Lung (tissue), 12 donors: ENCODE results near the gene MZB1. TPM values are rescaled to one million over a fixed set of nuclear protein-coding genes. Genes with fewer than 3 reads are reported as not detected.

Experiments used
- ATAC-seq: fragments of 200-7000 bp; cut with Tn5 transposase; one replicate; pipeline ENCODE4 v1.9.1; 2020; ENCODE audit warnings: moderate number of reproducible peaks; ENCODE audit not compliant: insufficient read depth, low FRiP score
- DNase-seq, 3 donors: peaks; one replicate each; pipeline ENCODE4 v3.0.0-alpha.2; 2013 to 2017
- H3K27ac ChIP-seq, 2 donors: one replicate each; pipeline ENCODE4 v1.5.1; 2013; ENCODE audit warnings: mild to moderate bottlenecking in 2 of 2, moderate library complexity in 2 of 2, control low read depth in 1 of 2, inconsistent platforms in 1 of 2, low read depth in 1 of 2, low read length in 1 of 2
- H3K27me3 ChIP-seq, 3 donors: one replicate each; pipeline ENCODE4 v1.5.1; 2013; ENCODE audit warnings: low read length in 2 of 3; ENCODE audit not compliant: control insufficient read depth in 3 of 3, insufficient read depth in 3 of 3
- H3K36me3 ChIP-seq, 4 donors: one replicate each; pipeline ENCODE4 v1.5.1; 2013; ENCODE audit warnings: low read length in 4 of 4, mild to moderate bottlenecking in 1 of 4, moderate library complexity in 1 of 4; ENCODE audit not compliant: control insufficient read depth in 4 of 4, insufficient read depth in 4 of 4
- H3K4me1 ChIP-seq, 5 donors: one replicate each; pipeline ENCODE4 v1.5.1; 2013; ENCODE audit warnings: low read length in 5 of 5, mild to moderate bottlenecking in 2 of 5, moderate library complexity in 1 of 5; ENCODE audit not compliant: control insufficient read depth in 5 of 5, insufficient read depth in 5 of 5
- H3K4me3 ChIP-seq: one replicate; pipeline ENCODE4 v1.5.1; 2013; ENCODE audit warnings: mild to moderate bottlenecking, control low read depth, moderate library complexity
- H3K9ac ChIP-seq, 2 donors: one replicate each; pipeline ENCODE4 v1.5.1; 2013; ENCODE audit warnings: low read length in 2 of 2, control low read depth in 1 of 2; ENCODE audit not compliant: insufficient read depth in 1 of 2
- H3K9me3 ChIP-seq, 4 donors: one replicate each; pipeline ENCODE4 v1.5.1; 2013; ENCODE audit warnings: low read length in 3 of 4, mild to moderate bottlenecking in 1 of 4, moderate library complexity in 1 of 4; ENCODE audit not compliant: control insufficient read depth in 4 of 4, insufficient read depth in 3 of 4
- WGBS, 2 donors: extraction: QIAGEN DNeasy Blood & Tissue Kit; methylation state at CpG; one replicate each; pipeline ENCODE4 v1.1.7; 2013; 5-methylcytosine and 5-hydroxymethylcytosine counted together
- polyA plus RNA-seq, 2 donors: library from polyadenylated mRNA; stranded (reverse); fragments of 200-250 nt; gene quantifications; one replicate each; pipeline ENCODE4 v1.2.1, GENCODE V29; 2013
- total RNA-seq, 2 donors: library from RNA; depleted of rRNA in 1 of 2; stranded (reverse); fragments of >200 nt in 1 of 2; gene quantifications; one replicate each; pipeline ENCODE4 v1.2.1, GENCODE V29; 2014 to 2021
- TF ChIP-seq, protein P1 (sequence below): IDR thresholded peaks from 2 replicates; pipeline ENCODE4 v1.5.1; 2012; ENCODE audit warnings: mild to moderate bottlenecking; ENCODE audit errors: control extremely low read depth, extremely low read depth
- donor health status: control.
- donor health status: control.
- donor health status: Bipolar disorder and iron deficiency.
- donor health status: healthy.
- donor health status: DM: yes; HTN: yes; CAD: no.

MZB1 gene
- total and polyA plus RNA-seq, 4 donors, result 2.5 to 14.8 (median 12.8) TPM

DNA sequence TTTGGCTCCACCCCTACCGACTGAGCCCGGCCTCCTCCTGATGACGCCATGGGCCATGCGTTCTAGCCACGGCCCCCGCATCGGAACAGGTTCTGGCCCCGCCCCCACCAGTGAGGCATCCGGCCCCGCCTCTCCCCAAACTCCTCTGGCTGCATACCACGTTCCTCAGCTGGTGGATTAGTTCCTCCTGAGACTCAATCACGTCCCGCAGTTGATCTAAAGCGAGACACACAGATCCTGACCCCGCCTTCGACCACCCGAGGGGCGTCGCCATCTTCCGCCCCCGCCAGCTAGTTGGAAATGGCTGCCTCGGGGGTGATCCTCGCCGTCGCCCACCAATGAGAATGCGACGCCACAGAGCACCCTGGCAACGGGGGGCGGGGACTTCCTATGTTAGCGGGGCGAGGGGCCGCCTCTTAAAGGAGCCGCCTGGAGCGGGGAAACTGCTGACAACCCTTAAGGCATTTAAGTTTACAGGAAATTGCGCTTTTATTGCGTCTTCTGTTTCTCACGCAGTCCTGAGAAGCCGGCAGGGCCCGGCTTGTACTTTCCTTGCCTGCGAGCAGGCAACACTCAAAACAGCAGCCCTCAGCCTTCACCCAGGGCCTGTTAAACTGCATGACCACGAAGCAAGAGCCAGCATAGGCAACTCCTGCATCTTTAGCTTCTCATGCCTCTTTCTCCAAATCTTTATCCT, 14.2 kb upstream of the MZB1 start, which contains the start of gene SPATA24:
Gene SPATA24, minus strand, starts transcription at position 303 of the 697 bp plus-strand sequence. Its CDS starts 29 bp downstream, at position 274.
- H3K4me1 ChIP-seq, result peaks cover 0 to 12% (median 6%) of the 10 kb centered on the region in 5 donors
- peak; percentile 94 for ATAC-seq
- no peaks in the 10 kb centered on the region for H3K9me3 ChIP-seq
- H3K27me3 ChIP-seq, result no peaks in the 10 kb centered on the region
- peak; percentile 99 for DNase-seq
- H3K9ac ChIP-seq, result peak within 1 kb of the TSS; percentile 34 to 82
- TF ChIP-seq, protein P1, sequence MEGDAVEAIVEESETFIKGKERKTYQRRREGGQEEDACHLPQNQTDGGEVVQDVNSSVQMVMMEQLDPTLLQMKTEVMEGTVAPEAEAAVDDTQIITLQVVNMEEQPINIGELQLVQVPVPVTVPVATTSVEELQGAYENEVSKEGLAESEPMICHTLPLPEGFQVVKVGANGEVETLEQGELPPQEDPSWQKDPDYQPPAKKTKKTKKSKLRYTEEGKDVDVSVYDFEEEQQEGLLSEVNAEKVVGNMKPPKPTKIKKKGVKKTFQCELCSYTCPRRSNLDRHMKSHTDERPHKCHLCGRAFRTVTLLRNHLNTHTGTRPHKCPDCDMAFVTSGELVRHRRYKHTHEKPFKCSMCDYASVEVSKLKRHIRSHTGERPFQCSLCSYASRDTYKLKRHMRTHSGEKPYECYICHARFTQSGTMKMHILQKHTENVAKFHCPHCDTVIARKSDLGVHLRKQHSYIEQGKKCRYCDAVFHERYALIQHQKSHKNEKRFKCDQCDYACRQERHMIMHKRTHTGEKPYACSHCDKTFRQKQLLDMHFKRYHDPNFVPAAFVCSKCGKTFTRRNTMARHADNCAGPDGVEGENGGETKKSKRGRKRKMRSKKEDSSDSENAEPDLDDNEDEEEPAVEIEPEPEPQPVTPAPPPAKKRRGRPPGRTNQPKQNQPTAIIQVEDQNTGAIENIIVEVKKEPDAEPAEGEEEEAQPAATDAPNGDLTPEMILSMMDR, result peak; percentile 3
- WGBS, 2 donors, result 0 to 1% methylated on average over 41 of the region's 41 CpGs
- H3K4me3 ChIP-seq, result peak within 1 kb of the TSS; percentile 41
- peak within 1 kb of the TSS; percentile 84 to 91 for H3K27ac ChIP-seq
- H3K36me3 ChIP-seq, result no peaks in the 10 kb centered on the region

GRCh38 chr5:139403418-139403786, 13.7 kb upstream of the MZB1 start:
- Histone ChIP-seq H3K27ac (peak overlapping the region; percentile 84 to 89), H3K27me3 (no peaks in the 10 kb centered on the region), H3K9me3 (no peaks in the 10 kb centered on the region), H3K4me1 (peaks cover 0 to 12% (median 6%) of the 10 kb centered on the region in 5 donors), H3K9ac (peak overlapping the region in 1 of 2 donors; percentile 76), H3K36me3 (no peaks in the 10 kb centered on the region), H3K4me3 (peak overlapping the region; percentile 41)
- no peak for DNase-seq
- TF ChIP-seq, protein P1, result no peak
- WGBS, 2 donors, result 21% methylated on average over 7 of the region's 7 CpGs
- no peak for ATAC-seq

DNA sequence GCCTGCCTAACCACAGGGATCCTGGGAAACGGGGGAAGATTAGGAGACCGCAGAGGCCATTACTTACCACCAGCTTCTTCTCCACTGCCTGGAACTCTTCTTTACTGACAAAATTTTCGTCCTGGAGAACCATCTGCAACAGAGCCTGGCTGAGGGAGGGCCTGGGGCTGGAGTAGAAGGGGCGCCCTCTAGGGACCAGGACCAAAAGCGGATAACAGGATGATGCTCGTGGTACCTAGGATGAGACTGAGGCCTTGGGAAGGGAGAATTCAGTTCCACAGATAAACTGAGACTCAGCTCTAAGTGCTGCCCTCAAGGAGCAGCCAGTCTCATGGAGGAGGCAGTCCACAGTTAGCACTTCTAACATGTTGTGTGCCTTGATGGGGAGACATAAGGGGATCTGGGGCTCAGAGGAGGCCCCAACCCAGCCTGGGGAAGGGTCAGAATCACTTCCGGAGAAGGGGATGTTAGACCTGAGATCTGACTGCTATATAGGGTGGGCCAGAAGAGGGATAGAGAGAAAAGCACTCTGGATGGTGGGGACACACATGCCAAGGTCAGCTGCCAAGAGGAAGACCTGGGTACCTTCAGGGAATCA, 12.9 kb upstream of the MZB1 start:
- TF ChIP-seq, protein P1, result no peak
- Histone ChIP-seq H3K9ac (no peak overlapping the region), H3K4me1 (peaks cover 0 to 12% (median 6%) of the 10 kb centered on the region in 5 donors), H3K36me3 (no peaks in the 10 kb centered on the region), H3K27ac (peak overlapping the region in 1 of 2 donors; percentile 84), H3K27me3 (no peaks in the 10 kb centered on the region), H3K4me3 (no peak overlapping the region), H3K9me3 (no peaks in the 10 kb centered on the region)
- WGBS, 2 donors, result 65 to 75% methylated on average over 7 of the region's 7 CpGs
- DNase-seq, result no peak
- no peak for ATAC-seq
